ENCODE results near the gene ZSCAN2. TPM values are rescaled to one million over a fixed set of nuclear protein-coding genes. Genes with fewer than 3 reads are reported as not detected.

ZSCAN2 gene
- total RNA-seq, 1 donor from 2014 or later, result 26.6 TPM

- no peak overlapping the region for H3K4me3 ChIP-seq (ENCODE audit: low read depth, low read length)
- H3K36me3 ChIP-seq (ENCODE audit: control insufficient read depth, insufficient read depth, low read length), result peaks cover 6% of the 10 kb centered on the region
- DNase-seq (ENCODE audit: low read depth), result no peak
- no peak for TF ChIP-seq CTCF (IDR thresholded peaks at IDR 0.05; ENCODE audit: insufficient read depth, low read length, poor library complexity, severe bottlenecking)
- no peaks in the 10 kb centered on the region for H3K27me3 ChIP-seq (ENCODE audit: control insufficient read depth, insufficient read depth, low read length)
Measured at GRCh38 chr15:84647726-84648125, 46.9 kb downstream of the ZSCAN2 start.

GRCh38 chr15:84648539-84648938 lies 47.7 kb downstream of the ZSCAN2 start:
- H3K36me3 ChIP-seq (ENCODE audit: control insufficient read depth, insufficient read depth, low read length), result peaks cover 4% of the 10 kb centered on the region
- no peaks in the 10 kb centered on the region for H3K27me3 ChIP-seq (ENCODE audit: control insufficient read depth, insufficient read depth, low read length)
- TF ChIP-seq CTCF (IDR thresholded peaks at IDR 0.05; ENCODE audit: insufficient read depth, low read length, poor library complexity, severe bottlenecking), result no peak
- H3K4me3 ChIP-seq (ENCODE audit: low read depth, low read length), result no peak overlapping the region
- DNase-seq (ENCODE audit: low read depth), result no peak

GRCh38 chr15:84649706-84650105 lies 48.9 kb downstream of the ZSCAN2 start:
- TF ChIP-seq CTCF (IDR thresholded peaks at IDR 0.05; ENCODE audit: insufficient read depth, low read length, poor library complexity, severe bottlenecking), result no peak
- no peak for DNase-seq (ENCODE audit: low read depth)
- H3K27me3 ChIP-seq (ENCODE audit: control insufficient read depth, insufficient read depth, low read length), result no peaks in the 10 kb centered on the region
- peaks cover 4% of the 10 kb centered on the region for H3K36me3 ChIP-seq (ENCODE audit: control insufficient read depth, insufficient read depth, low read length)
- no peak overlapping the region for H3K4me3 ChIP-seq (ENCODE audit: low read depth, low read length)

GRCh38 chr15:84653584-84653909 lies 52.7 kb downstream of the ZSCAN2 start:
- H3K4me3 ChIP-seq (ENCODE audit: low read depth, low read length), result peak overlapping the region; percentile 83
- no peaks in the 10 kb centered on the region for H3K27me3 ChIP-seq (ENCODE audit: control insufficient read depth, insufficient read depth, low read length)
- no peak for TF ChIP-seq CTCF (IDR thresholded peaks at IDR 0.05; ENCODE audit: insufficient read depth, low read length, poor library complexity, severe bottlenecking)

GRCh38 chr15:84653910-84654688 lies 53.3 kb downstream of the ZSCAN2 start, which contains the start of gene WDR73:
Gene WDR73, minus strand, starts transcription at chr15:84654283. Its CDS starts 9 bp downstream, at chr15:84654274.
- peak within 1 kb of the TSS; percentile 83 for H3K4me3 ChIP-seq (ENCODE audit: low read depth, low read length)
- peak; percentile 73 for DNase-seq (ENCODE audit: low read depth)
- peaks cover 2% of the 10 kb centered on the region for H3K36me3 ChIP-seq (ENCODE audit: control insufficient read depth, insufficient read depth, low read length)
- H3K27me3 ChIP-seq (ENCODE audit: control insufficient read depth, insufficient read depth, low read length), result no peaks in the 10 kb centered on the region
- no peak for TF ChIP-seq CTCF (IDR thresholded peaks at IDR 0.05; ENCODE audit: insufficient read depth, low read length, poor library complexity, severe bottlenecking)

More at GRCh38 chr15:84653584-84653909, 52.7 kb downstream of the ZSCAN2 start:
- H3K36me3 ChIP-seq (ENCODE audit: control insufficient read depth, insufficient read depth, low read length), result peaks cover 3% of the 10 kb centered on the region
- no peak for DNase-seq (ENCODE audit: low read depth)
